Astrocyte (in vitro differentiated cells and primary cell): Measurements from ENCODE around the gene HOXB1. TPM values are rescaled to one million over a fixed set of nuclear protein-coding genes. Genes with fewer than 3 reads are reported as not detected.
A peak's percentile ranks its signal among the peaks of the same experiment; 100 is the strongest.

Experiments
- DNase-seq: peaks from one replicate; pipeline ENCODE4 v3.0.0-alpha.2; 2010; ENCODE audit warnings: low read depth
- FAIRE-seq: peaks from 2 replicates; lab custom pipeline; 2011; peaks lifted over from hg19 to GRCh38; lab: Jason Lieb, UNC
- H2AFZ ChIP-seq: 2 replicates; pipeline ENCODE4 v1.6.0; 2012; ENCODE audit warnings: low read depth, low read length, inconsistent platforms
- H3K27ac ChIP-seq: 2 replicates; pipeline ENCODE4 v1.5.1; 2011; ENCODE audit warnings: low read depth, low read length, inconsistent platforms
- H3K27me3 ChIP-seq: 2 replicates; pipeline ENCODE4 v1.6.0; 2011; ENCODE audit warnings: low read length, inconsistent platforms; ENCODE audit not compliant: insufficient read depth
- H3K36me3 ChIP-seq: 2 replicates; pipeline ENCODE4 v1.5.1; 2011; ENCODE audit warnings: low read length, inconsistent platforms; ENCODE audit not compliant: insufficient read depth
- H3K4me1 ChIP-seq: 2 replicates; pipeline ENCODE4 v1.5.1; 2011; ENCODE audit warnings: low read length, inconsistent platforms; ENCODE audit not compliant: insufficient read depth
- H3K4me2 ChIP-seq: 2 replicates; pipeline ENCODE4 v1.6.0; 2012; ENCODE audit warnings: low read length, inconsistent platforms
- H3K4me3 ChIP-seq: 2 replicates; pipeline ENCODE4 v1.5.1; 2011; ENCODE audit warnings: low read depth, mild to moderate bottlenecking, low read length, inconsistent platforms; ENCODE audit not compliant: insufficient read depth
- H3K79me2 ChIP-seq: 2 replicates; pipeline ENCODE4 v1.6.0; 2012; ENCODE audit warnings: mild to moderate bottlenecking, low read length, inconsistent platforms; ENCODE audit not compliant: insufficient read depth
- H3K9ac ChIP-seq: 2 replicates; pipeline ENCODE4 v1.6.0; 2012; ENCODE audit warnings: mild to moderate bottlenecking, low read length, inconsistent platforms
- H3K9me3 ChIP-seq: 2 replicates; pipeline ENCODE4 v1.5.1; 2012; ENCODE audit warnings: low read depth, mild to moderate bottlenecking, low read length, inconsistent platforms; ENCODE audit not compliant: insufficient read depth
- H4K20me1 ChIP-seq: 2 replicates; pipeline ENCODE4 v1.6.0; 2012; ENCODE audit warnings: low read length, inconsistent platforms; ENCODE audit not compliant: insufficient read depth
- H3K27ac Mint-ChIP-seq: one replicate; pipeline ENCODE4 v1.8.0; 2021; ENCODE audit warnings: mild to moderate bottlenecking, mixed read lengths; ENCODE audit not compliant: unreplicated experiment
- H3K27me3 Mint-ChIP-seq: one replicate; pipeline ENCODE4 v1.8.0; 2021; ENCODE audit warnings: low read depth, mixed read lengths; ENCODE audit not compliant: unreplicated experiment
- H3K36me3 Mint-ChIP-seq: one replicate; pipeline ENCODE4 v1.8.0; 2021; ENCODE audit warnings: low read depth, mixed read lengths; ENCODE audit not compliant: unreplicated experiment
- H3K4me1 Mint-ChIP-seq: one replicate; pipeline ENCODE4 v1.8.0; 2021; ENCODE audit warnings: low read depth, mixed read lengths; ENCODE audit not compliant: unreplicated experiment
- H3K4me3 Mint-ChIP-seq: one replicate; pipeline ENCODE4 v1.8.0; 2021; ENCODE audit warnings: mild to moderate bottlenecking, moderate library complexity, mixed read lengths; ENCODE audit not compliant: unreplicated experiment
- H3K9me3 Mint-ChIP-seq: one replicate; pipeline ENCODE4 v1.8.0; 2021; ENCODE audit warnings: mild to moderate bottlenecking, mixed read lengths; ENCODE audit not compliant: unreplicated experiment
- CTCF ChIP-seq: IDR thresholded peaks from 2 replicates; pipeline ENCODE4 v1.5.1; 2011; ENCODE audit warnings: low read depth, mild to moderate bottlenecking, inconsistent platforms, low read length, moderate library complexity; ENCODE audit not compliant: insufficient read depth
- EZH2 ChIP-seq: IDR thresholded peaks from 2 replicates; pipeline ENCODE4 v1.6.1; 2012; ENCODE audit warnings: mild to moderate bottlenecking, low read length, inconsistent platforms; ENCODE audit not compliant: insufficient read depth
- total RNA-seq: library from RNA; stranded (reverse); gene quantifications from 2 replicates; pipeline ENCODE4 v1.2.1, GENCODE V29; 2021

HOXB1 gene
- total RNA-seq, 1 donor from 2014 or later: not detected

GRCh38 chr17:48546924-48547807 is 16.4 kb upstream of the HOXB1 start:
- no peaks in the 10 kb centered on the region for H3K36me3 ChIP-seq
- peaks cover 71% of the 10 kb centered on the region for H3K79me2 ChIP-seq
- H3K27ac ChIP-seq: peak overlapping the region; percentile 95
- no peak overlapping the region for H2AFZ ChIP-seq
- no peaks in the 10 kb centered on the region for H3K9me3 ChIP-seq
- peaks cover 35% of the 10 kb centered on the region for H3K4me1 ChIP-seq
- Mint-ChIP-seq H3K27me3 (peaks cover 80% of the 10 kb centered on the region), H3K9me3 (peaks cover 14% of the 10 kb centered on the region), H3K4me1 (peaks cover 2% of the 10 kb centered on the region), H3K4me3 (no peak overlapping the region), H3K36me3 (peaks cover 3% of the 10 kb centered on the region), H3K27ac (no peak overlapping the region)
- H3K4me3 ChIP-seq: peak overlapping the region; percentile 9
- no peak for DNase-seq
- H4K20me1 ChIP-seq: no peaks in the 10 kb centered on the region
- FAIRE-seq: no peak
- peak overlapping the region; percentile 96 for H3K9ac ChIP-seq
- TF ChIP-seq EZH2 (peak; percentile 33), CTCF (no peak)
- peak overlapping the region; percentile 83 for H3K4me2 ChIP-seq
- peaks cover 45% of the 10 kb centered on the region for H3K27me3 ChIP-seq

- no peak for FAIRE-seq
- Mint-ChIP-seq H3K9me3 (peaks cover 14% of the 10 kb centered on the region), H3K4me1 (peaks cover 2% of the 10 kb centered on the region), H3K27me3 (peaks cover 82% of the 10 kb centered on the region), H3K36me3 (peaks cover 2% of the 10 kb centered on the region), H3K27ac (peak overlapping the region; percentile 55), H3K4me3 (no peak overlapping the region)
- Histone ChIP-seq H2AFZ (no peak overlapping the region), H4K20me1 (no peaks in the 10 kb centered on the region), H3K9ac (peak overlapping the region; percentile 96), H3K9me3 (no peaks in the 10 kb centered on the region), H3K79me2 (peaks cover 71% of the 10 kb centered on the region), H3K27ac (peak overlapping the region; percentile 95), H3K4me3 (peak overlapping the region; percentile 9), H3K4me2 (peak overlapping the region; percentile 83), H3K4me1 (peaks cover 36% of the 10 kb centered on the region), H3K36me3 (no peaks in the 10 kb centered on the region), H3K27me3 (peaks cover 44% of the 10 kb centered on the region)
- TF ChIP-seq EZH2 (no peak), CTCF (no peak)
- DNase-seq: no peak
Measured at GRCh38 chr17:48546137-48546923, 15.5 kb upstream of the HOXB1 start.
